Pulmonary artery endothelial cell (primary cell): ENCODE data around the gene PRKAR1B. TPM values are rescaled to one million over a fixed set of nuclear protein-coding genes. Genes with fewer than 3 reads are reported as not detected.

ENCODE experiments used
- DNase-seq: peaks from one replicate; pipeline ENCODE4 v3.0.0-alpha.2; 2011; ENCODE audit warnings: low read depth, low spot score
- total RNA-seq: library from RNA; depleted of rRNA; stranded (reverse); fragments of >200 nt; gene quantifications from 2 replicates; pipeline ENCODE4 v1.2.3, GENCODE V29; 2014

The PRKAR1B gene
- total RNA-seq, 1 donor from 2014 or later, result 24.5 TPM

GRCh38 chr7:514242-514641 is 212.8 kb downstream of the PRKAR1B start:
- DNase-seq, result no peak

DNA sequence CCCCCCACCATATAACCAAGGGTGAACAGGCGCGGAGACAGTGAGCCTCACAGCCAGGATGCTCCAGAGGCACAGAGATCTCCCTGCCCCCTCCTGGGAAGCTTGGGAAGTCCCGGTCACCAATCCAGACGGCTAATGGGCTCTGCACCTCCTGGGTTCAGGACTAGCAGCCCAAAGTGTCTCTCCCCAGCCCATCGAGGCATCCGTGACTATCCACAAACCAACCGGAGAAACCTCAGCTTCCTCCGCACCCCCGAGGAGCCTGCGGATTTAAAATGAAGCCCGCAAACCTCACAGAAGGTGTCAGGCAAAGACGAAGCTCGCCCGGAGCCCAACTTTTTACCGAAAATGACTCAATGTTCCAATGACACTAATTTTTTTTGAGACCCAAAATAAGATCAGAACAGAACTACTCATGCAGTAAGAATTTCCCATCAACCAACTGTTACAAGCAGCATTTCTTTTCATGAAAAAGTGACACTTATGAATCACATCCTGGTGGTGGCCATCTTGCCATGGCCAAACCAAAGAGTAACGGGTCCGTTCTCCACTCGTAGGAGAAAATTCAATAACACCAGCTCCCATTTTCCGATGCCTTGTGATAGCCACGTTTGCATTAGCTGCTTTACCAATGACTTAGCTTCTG is 213.4 kb downstream of the PRKAR1B start:
- DNase-seq, result no peak

DNA sequence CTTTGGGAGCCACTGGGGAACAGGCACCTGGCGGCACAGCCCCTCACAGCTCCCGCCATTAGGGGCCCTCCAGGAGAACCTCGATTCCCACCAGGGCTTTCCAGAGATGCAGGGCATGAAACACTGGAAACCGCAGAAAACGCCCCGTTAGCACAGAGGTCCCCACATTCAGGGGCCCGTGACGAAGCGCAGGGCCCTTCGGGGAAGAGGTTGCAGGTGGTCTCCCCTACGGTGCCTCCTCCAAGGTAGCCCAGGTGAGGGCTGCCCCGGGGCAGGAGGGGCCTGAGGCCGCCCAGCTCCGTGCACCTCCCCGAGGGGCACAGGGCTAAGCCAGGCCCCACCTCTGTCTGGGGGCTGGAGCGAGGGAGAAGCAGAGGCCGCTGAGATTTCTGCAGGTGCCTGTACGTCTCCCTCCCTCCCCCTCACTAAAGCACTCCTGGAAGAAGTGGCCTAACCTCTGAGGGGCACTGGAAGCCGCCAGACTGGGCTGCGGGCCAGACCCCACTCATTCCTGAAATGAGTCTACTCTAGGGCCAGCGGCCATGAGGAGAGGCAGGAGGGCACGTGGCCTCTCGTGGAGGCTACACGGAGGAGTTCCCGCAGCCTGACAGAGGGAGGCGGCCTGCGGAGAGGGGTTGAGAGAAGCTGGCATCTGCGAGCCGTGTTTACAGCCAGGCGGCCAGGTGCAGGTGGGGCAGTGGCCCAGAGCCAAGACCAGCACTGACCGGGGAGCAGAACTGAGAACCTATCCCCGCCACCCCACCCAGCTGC is 214.4 kb downstream of the PRKAR1B start:
- no peak for DNase-seq

- DNase-seq, result no peak
These were observed 215.0 kb downstream of the PRKAR1B start for GRCh38 chr7:512146-512510.

- DNase-seq, result no peak
These were observed 215.5 kb downstream of the PRKAR1B start for GRCh38 chr7:511476-512145.

DNA sequence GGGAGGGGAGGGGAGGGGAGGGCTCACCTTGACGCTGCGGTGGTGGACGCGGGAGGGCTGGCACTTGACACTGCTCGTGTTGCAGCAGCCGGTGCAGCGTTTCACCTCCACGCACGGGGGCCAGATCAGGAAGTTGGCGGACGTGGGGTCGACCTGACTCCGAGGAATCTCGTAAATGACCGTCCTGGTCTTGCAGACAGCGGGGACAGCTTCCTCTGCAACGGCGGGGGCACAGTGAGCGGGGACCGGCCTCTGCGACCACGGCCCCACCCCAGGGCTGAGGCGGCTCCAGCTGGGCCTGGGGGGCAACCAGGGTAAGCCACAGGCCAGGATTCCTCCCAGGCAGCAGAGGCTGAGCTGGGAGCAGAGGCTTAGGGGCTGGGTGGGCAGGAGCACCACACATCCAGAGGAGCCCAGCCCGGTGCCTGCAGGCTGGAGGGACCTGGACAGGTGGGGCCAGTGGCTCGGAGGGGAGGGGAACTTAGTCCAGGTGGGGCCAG is 216.2 kb downstream of the PRKAR1B start:
- DNase-seq, result no peak

GRCh38 chr7:510131-510481 is 217.0 kb downstream of the PRKAR1B start:
- no peak for DNase-seq

DNA sequence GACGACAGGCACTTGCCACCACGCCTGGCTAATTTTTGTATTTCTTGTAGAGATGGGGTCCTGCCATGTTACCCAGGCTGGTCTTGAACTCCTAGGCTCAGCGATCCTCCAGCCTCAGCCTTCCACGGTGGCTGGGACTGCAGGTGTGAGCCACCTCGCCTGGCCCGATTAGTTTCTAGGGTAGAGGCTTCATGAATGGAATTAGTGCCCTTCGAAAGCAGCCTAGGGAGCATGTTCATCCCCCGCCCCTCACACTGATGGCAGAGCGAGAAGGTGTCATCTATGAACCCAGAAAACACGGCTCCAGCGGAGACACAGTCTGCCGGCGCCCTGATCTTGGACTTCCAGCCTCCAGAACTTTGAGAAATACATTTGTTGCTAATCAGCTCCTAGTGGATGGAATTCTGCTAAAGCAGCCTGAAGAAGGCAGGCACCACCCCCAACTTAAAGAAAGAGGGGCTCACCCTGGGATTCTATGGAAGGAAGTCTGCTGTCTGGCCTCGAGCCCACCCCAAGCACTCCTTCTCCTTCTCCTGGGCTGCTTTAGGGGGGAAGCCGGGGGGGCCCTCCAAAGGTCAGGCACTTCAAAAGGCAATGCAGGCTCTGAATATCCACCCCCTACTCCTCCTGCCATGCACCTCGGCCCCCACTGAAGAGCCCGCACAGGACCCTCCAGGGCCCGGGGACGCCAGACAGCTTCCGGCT is 217.5 kb downstream of the PRKAR1B start:
- DNase-seq, result no peak

DNA sequence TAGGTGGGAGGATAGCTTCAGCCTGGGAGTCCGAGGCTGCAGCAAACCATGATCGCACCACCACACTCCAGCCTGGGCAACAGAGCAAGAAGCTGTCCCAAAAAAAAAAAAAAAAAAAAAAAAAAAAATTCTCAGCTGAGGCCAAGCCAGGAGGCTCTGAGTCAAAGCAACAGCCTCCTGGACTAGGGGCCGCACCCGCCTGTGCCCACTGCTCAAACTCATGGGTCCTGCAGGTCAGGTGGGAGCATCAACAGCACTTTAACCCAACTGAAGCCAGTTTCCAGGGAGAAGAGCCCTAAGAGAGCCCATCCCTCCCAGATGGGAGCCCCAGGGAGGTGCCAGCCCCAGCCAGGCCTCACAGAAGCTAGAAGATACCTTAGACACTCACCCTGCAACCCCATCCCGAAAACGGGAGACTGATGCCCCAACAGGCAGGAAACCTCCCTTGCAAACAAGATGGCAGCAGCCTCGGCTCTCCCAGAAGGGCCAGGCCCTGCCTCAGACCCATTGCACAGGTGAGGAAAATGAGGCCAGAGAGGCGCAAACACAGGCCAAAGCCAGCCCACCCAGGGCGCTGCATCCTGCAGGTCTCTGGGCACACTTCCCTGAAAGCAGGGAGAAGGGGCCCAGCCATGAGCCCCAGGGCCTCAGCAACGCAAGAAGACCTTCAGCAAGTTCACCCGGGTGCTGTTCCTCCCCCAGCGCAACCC is 218.5 kb downstream of the PRKAR1B start:
- DNase-seq, result no peak

DNA sequence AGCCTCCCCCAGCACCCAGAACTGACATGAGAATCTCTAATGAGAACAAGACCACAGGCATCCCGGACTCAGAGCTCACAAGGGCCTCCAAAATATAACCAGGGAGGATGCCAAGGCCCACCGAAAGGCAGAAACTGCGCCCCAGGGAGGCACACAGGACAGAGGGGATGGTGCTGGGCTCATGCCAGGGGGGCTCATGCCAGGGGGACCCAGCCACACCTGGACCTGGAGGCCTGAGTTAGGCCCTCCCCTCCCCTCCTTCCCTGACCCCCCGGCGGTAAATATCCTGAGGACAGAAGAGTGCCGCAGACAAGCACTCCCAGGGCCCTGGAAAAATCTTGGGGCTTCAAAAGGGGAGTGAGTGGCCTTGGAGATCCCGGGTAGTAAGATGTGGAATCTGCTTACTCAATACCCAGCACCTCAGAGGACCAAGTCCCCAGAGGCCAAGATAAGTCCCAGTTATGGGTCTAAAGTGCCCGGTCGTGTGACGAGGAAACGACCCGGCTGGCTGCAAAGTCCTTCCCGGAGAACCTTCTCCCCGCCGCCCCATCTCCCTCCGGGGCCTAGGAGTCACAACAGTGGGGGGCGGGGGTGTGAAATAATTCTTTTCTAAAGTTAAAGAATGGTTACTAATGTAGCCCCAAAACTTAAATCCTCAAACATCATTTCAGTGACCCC is 219.3 kb downstream of the PRKAR1B start:
- no peak for DNase-seq

- no peak for DNase-seq
These were observed 220.0 kb downstream of the PRKAR1B start for GRCh38 chr7:506921-507622.

DNA sequence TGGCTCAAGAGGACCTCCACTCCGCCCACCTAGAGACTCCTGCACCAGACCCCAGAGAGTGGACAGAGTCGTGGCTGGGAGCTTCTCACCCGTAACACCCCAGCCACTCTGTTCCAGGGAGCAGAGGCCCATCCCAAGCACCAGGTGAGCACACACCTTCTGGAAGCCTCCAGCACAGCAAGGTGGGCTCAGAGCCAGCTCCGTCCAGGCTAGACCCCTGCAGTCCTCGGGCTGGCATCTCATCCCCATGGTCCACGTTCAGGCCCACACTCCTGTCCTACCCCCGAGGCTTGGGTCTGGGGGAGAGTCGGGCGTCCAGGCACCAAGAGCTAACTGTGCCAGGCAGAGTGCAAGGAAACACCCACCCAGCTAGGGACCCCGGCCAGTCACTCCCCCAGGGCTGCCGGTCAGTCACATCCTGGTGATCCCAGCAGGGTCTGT is 220.7 kb downstream of the PRKAR1B start:
- DNase-seq, result no peak

GRCh38 chr7:505171-505570 is 221.9 kb downstream of the PRKAR1B start:
- DNase-seq, result no peak

- no peak for DNase-seq
These were observed 222.6 kb downstream of the PRKAR1B start for GRCh38 chr7:504221-505111.

DNA sequence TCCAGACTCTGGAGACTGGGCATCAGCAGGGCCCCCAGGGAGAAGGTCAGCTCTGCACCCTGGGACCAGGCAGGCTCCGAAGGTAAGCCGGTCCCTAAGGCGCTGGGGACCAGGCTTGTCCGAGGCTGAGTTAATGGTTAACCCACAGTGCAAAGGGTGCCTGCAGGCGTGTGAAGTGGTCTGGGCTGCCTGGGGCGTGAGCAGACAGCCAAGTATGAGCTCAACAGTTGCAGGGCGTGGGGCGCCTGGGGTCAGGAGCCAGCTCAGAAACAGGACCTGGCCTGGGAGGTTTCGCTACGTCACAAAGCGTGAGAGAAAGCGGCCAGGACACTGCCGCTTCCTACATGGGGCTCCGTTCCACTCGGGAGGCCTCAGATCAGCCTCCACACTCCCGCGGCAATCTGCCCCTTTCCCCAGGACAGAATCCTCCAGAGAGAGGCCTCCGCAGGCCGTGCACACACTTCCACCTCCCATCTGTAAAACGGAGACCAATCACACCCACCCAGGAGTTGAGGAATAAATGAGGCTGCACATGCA is 223.4 kb downstream of the PRKAR1B start:
- DNase-seq, result no peak

DNA sequence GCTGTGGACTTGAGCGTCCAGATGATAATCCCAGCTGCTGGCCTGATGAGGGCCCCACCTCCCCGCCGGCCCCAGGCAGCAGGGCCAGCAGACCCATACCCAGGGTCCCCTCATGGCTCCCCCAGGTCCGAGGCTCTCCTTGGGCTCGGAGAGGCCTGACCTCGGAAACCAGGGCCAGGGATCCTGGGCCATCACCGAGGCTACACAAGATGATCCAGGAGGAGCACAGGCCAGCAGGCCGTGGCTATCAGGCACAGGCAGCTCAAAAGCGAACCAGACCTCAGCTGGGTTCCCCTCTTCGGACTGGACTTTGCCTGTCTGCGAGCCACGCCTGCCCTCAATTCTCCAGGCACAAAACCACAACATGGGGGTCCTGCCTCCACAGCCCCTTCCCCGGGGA is 224.8 kb downstream of the PRKAR1B start:
- no peak for DNase-seq

GRCh38 chr7:501526-501925 is 225.6 kb downstream of the PRKAR1B start:
- DNase-seq, result no peak

DNA sequence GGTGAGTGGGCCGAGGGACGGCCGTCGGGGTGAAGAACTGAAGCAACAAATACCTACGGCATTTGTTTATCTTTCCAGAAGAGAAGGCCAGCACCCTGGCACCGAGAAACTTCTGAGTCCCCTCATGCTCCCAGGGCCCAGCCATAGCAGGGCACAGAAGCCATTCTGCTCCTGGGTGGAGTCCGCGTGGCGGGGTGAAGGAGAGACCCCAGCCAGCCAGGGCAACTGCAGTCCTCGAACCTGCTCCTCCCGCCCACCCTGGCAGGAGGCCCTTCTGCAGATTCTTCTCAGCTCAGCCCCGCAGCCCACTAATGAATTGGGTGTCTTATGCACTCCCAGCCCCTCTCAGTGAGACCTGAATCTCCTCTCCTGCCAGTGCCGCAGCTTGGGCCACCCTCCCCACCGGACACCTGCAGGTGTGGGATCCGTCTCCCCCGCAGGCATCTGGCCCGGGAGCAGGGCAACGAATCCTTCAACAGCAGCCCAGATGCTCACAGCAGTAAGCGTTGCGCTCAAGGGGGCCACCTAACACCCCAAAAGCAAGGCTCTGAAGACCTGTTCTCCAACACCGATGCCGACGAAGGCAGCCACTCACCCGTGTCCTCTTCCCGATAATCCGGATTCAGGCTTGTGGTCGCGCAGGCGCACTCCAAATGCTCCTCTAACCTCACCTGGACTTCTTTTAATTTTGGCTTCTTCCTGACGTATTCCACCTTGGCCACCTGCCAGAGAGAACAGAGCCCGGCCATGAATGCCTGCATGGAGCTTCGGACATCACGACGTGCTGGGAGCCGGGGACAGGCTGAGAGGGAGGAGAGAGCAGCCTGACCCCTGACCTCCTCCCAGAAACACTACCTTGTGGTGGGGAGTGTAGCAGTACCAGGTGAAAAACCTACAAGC is 226.3 kb downstream of the PRKAR1B start:
- DNase-seq, result no peak
